ENCODE measurements around the gene ECT2.

DNA sequence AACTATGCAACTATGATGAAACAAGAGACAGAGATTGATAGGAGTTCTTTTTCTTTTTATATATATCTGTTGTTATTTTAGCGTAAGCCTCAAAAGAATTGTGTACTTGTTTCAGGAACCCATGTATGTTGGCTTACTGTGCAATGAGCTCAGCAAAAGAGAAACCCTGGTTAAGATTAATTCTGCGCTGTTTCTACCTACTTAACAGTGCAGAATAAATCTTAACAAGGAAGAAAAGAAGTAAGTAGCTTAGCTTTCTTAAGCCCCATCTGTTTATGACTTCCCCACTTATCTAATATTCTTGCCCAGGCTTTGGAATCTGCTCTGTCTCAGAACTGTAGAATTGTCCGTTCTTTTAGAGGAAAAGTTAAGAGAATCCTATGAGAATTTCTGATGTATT, 27.4 kb downstream of the ECT2 start:
- TF ChIP-seq CTCF (IDR thresholded peaks at IDR 0.05) (no peak), POLR2A (IDR thresholded peaks at IDR 0.05) (no peak)
